T follicular helper cell (primary cell): Measurements from ENCODE around the gene FCGR2B.
"Not testable (repeated sequence)": the region's sequence is repeated elsewhere in the genome, so short reads cannot be mapped to it uniquely, and the experiment has no call there.

Experiments used
- DNase-seq: peaks from one replicate; pipeline ENCODE4 v3.0.0-alpha.2; 2020; ENCODE audit warnings: low read depth

FCGR2B gene

GRCh38 chr1:161647507-161648360, 15.2 kb upstream of the FCGR2B start:
- not testable (repeated sequence) for DNase-seq

GRCh38 chr1:161653541-161653940, 9.4 kb upstream of the FCGR2B start:
- DNase-seq: not testable (repeated sequence)

- DNase-seq: not testable (repeated sequence)
Measured at GRCh38 chr1:161653971-161654370, 9.0 kb upstream of the FCGR2B start.

GRCh38 chr1:161658524-161658923, 4.4 kb upstream of the FCGR2B start:
- not testable (repeated sequence) for DNase-seq

- DNase-seq: not testable (repeated sequence)
Measured at GRCh38 chr1:161661660-161662311, 1.2 kb upstream of the FCGR2B start.

GRCh38 chr1:161663569-161663968, 626 bp downstream of the FCGR2B start:
- DNase-seq: not testable (repeated sequence)

GRCh38 chr1:161664689-161665088, 1.7 kb downstream of the FCGR2B start:
- not testable (repeated sequence) for DNase-seq

GRCh38 chr1:161671045-161672020, 8.4 kb downstream of the FCGR2B start:
- not testable (repeated sequence) for DNase-seq

- DNase-seq: not testable (repeated sequence)
Measured at GRCh38 chr1:161673437-161673836, 10.5 kb downstream of the FCGR2B start.

GRCh38 chr1:161674447-161674846, 11.5 kb downstream of the FCGR2B start:
- not testable (repeated sequence) for DNase-seq

GRCh38 chr1:161674908-161675307, 12.0 kb downstream of the FCGR2B start:
- not testable (repeated sequence) for DNase-seq

- no peak for DNase-seq
Measured at GRCh38 chr1:161676441-161676840, 13.5 kb downstream of the FCGR2B start.

- no peak for DNase-seq
Measured at GRCh38 chr1:161676958-161677689, 14.2 kb downstream of the FCGR2B start.

GRCh38 chr1:161678500-161678899, 15.6 kb downstream of the FCGR2B start:
- no peak for DNase-seq

GRCh38 chr1:161681879-161682278, 18.9 kb downstream of the FCGR2B start:
- no peak for DNase-seq

GRCh38 chr1:161688946-161689345, 26.0 kb downstream of the FCGR2B start:
- no peak for DNase-seq

- no peak for DNase-seq
Measured at GRCh38 chr1:161691846-161692245, 28.9 kb downstream of the FCGR2B start.

- DNase-seq: not testable (repeated sequence)
Measured at GRCh38 chr1:161693020-161693712, 30.2 kb downstream of the FCGR2B start.

GRCh38 chr1:161698302-161698701, 35.4 kb downstream of the FCGR2B start:
- not testable (repeated sequence) for DNase-seq

GRCh38 chr1:161702250-161702649, 39.3 kb downstream of the FCGR2B start:
- no peak for DNase-seq

- DNase-seq: no peak
Measured at GRCh38 chr1:161705537-161705936, 42.6 kb downstream of the FCGR2B start.
